GM19438 (cell line): ENCODE measurements around the gene ACTR3C.
"Not testable (repeated sequence)": the region's sequence is repeated elsewhere in the genome, so short reads cannot be mapped to it uniquely, and the experiment has no call there.

Experiments
- ATAC-seq: cut with Tn5 transposase; IDR thresholded peaks from one replicate; pipeline ENCODE4 v1.9.1; 2021; ENCODE audit warnings: low read depth; ENCODE audit not compliant: unreplicated experiment

The ACTR3C gene

GRCh38 chr7:150287815-150288214 lies 35.5 kb downstream of the ACTR3C start:
- ATAC-seq: not testable (repeated sequence)

GRCh38 chr7:150285849-150286754 lies 37.2 kb downstream of the ACTR3C start:
- not testable (repeated sequence) for ATAC-seq

GRCh38 chr7:150283608-150284007 lies 39.7 kb downstream of the ACTR3C start:
- ATAC-seq: not testable (repeated sequence)

GRCh38 chr7:150283111-150283510 lies 40.2 kb downstream of the ACTR3C start:
- not testable (repeated sequence) for ATAC-seq

- ATAC-seq: not testable (repeated sequence)
These were observed 41.5 kb downstream of the ACTR3C start for GRCh38 chr7:150281681-150282403.

- not testable (repeated sequence) for ATAC-seq
These were observed 45.0 kb downstream of the ACTR3C start for GRCh38 chr7:150278383-150278782.

- ATAC-seq: not testable (repeated sequence)
These were observed 47.1 kb downstream of the ACTR3C start for GRCh38 chr7:150276132-150276695.

- not testable (repeated sequence) for ATAC-seq
These were observed 51.4 kb downstream of the ACTR3C start for GRCh38 chr7:150271898-150272297.

GRCh38 chr7:150270101-150270824 lies 53.1 kb downstream of the ACTR3C start:
- ATAC-seq: not testable (repeated sequence)

- ATAC-seq: not testable (repeated sequence)
These were observed 54.5 kb downstream of the ACTR3C start for GRCh38 chr7:150268798-150269197.

GRCh38 chr7:150268287-150268686 lies 55.1 kb downstream of the ACTR3C start:
- ATAC-seq: not testable (repeated sequence)

GRCh38 chr7:150266953-150267665 lies 56.2 kb downstream of the ACTR3C start:
- ATAC-seq: not testable (repeated sequence)

GRCh38 chr7:150262656-150263055 lies 60.7 kb downstream of the ACTR3C start:
- not testable (repeated sequence) for ATAC-seq

GRCh38 chr7:150247745-150248144 lies 75.6 kb downstream of the ACTR3C start:
- not testable (repeated sequence) for ATAC-seq

GRCh38 chr7:150245208-150245607 lies 78.1 kb downstream of the ACTR3C start:
- not testable (repeated sequence) for ATAC-seq

- ATAC-seq: not testable (repeated sequence)
These were observed 80.4 kb downstream of the ACTR3C start for GRCh38 chr7:150242935-150243334.

- ATAC-seq: not testable (repeated sequence)
These were observed 97.9 kb downstream of the ACTR3C start for GRCh38 chr7:150225444-150225843.

GRCh38 chr7:150222083-150222972 lies 101.0 kb downstream of the ACTR3C start:
- ATAC-seq: not testable (repeated sequence)
